Amygdala (tissue), 56 donors: ENCODE measurements around the gene SRSF1.
A peak's percentile ranks its signal among the peaks of the same experiment; 100 is the strongest.
"Not testable (repeated sequence)": the region's sequence is repeated elsewhere in the genome, so short reads cannot be mapped to it uniquely, and the experiment has no call there.

ENCODE experiments used
- DNase-seq, 56 donors: peaks; one replicate each; lab custom pipeline; 2025; lab: John Stamatoyannopoulos, UW

The SRSF1 gene

GRCh38 chr17:57971572-57971971 lies 35.5 kb downstream of the SRSF1 start:
- no peak for DNase-seq

GRCh38 chr17:57970710-57971109 lies 36.3 kb downstream of the SRSF1 start:
- no peak for DNase-seq

- DNase-seq: no peak
Observed at GRCh38 chr17:57968456-57968855, 38.6 kb downstream of the SRSF1 start.

GRCh38 chr17:57966875-57967274 lies 40.2 kb downstream of the SRSF1 start:
- no peak for DNase-seq

GRCh38 chr17:57966246-57966645 lies 40.8 kb downstream of the SRSF1 start:
- DNase-seq: no peak

- DNase-seq: no peak
Observed at GRCh38 chr17:57965521-57966160, 41.4 kb downstream of the SRSF1 start.

GRCh38 chr17:57963149-57963511 lies 43.9 kb downstream of the SRSF1 start:
- DNase-seq: no peak

GRCh38 chr17:57962279-57963148 lies 44.5 kb downstream of the SRSF1 start:
- no peak for DNase-seq

GRCh38 chr17:57959929-57960328 lies 47.1 kb downstream of the SRSF1 start:
- no peak for DNase-seq

GRCh38 chr17:57958391-57958790 lies 48.7 kb downstream of the SRSF1 start:
- DNase-seq: not testable (repeated sequence)

- no peak for DNase-seq
Observed at GRCh38 chr17:57957886-57958285, 49.2 kb downstream of the SRSF1 start.

- no peak for DNase-seq
Observed at GRCh38 chr17:57957120-57957850, 49.8 kb downstream of the SRSF1 start.

GRCh38 chr17:57956291-57957119 lies 50.5 kb downstream of the SRSF1 start:
- DNase-seq: no peak

- peak in 46 of 56 donors; percentile 25 to 84 (median 62) for DNase-seq
Observed at GRCh38 chr17:57955183-57955931, 51.7 kb downstream of the SRSF1 start, which contains the start of gene CUEDC1. Gene CUEDC1, minus strand, starts transcription at chr17:57955412. Its CDS starts 69,848 bp downstream, at chr17:57885564.

- DNase-seq: peak in 32 of 56 donors; percentile 21 to 69 (median 50)
Observed at GRCh38 chr17:57954397-57955182, 52.5 kb downstream of the SRSF1 start.

- DNase-seq: no peak
Observed at GRCh38 chr17:57953705-57954396, 53.2 kb downstream of the SRSF1 start.
